Peyer's patch (tissue), 4 donors: ENCODE measurements around the gene UST. TPM values are rescaled to one million over a fixed set of nuclear protein-coding genes. Genes with fewer than 3 reads are reported as not detected.
"Not testable (repeated sequence)": the region's sequence is repeated elsewhere in the genome, so short reads cannot be mapped to it uniquely, and the experiment has no call there.

ENCODE experiments used
- DNase-seq, 3 donors: peaks; one replicate each; pipeline ENCODE4 v3.0.0-alpha.2; 2017 to 2019
- H3K27ac ChIP-seq, 4 donors: fragments of 200-600 bp; sonication (generic); one replicate each; pipeline ENCODE4 v1.5.1; 2016 to 2019
- H3K27me3 ChIP-seq, 2 donors: fragments of 200-600 bp; sonication (generic); one replicate each; pipeline ENCODE4 v1.5.1; 2019
- H3K36me3 ChIP-seq, 3 donors: fragments of 200-600 bp; sonication (generic); one replicate each; pipeline ENCODE4 v1.5.1; 2016 to 2019
- H3K4me1 ChIP-seq, 4 donors: fragments of 200-600 bp; sonication (generic); one replicate each; pipeline ENCODE4 v1.5.1; 2016 to 2019
- H3K4me3 ChIP-seq, 4 donors: fragments of 200-600 bp; sonication (generic); 1 replicate in 3 of 4; 2 replicates in 1 of 4; pipeline ENCODE4 v1.5.1; 2016 to 2019; ENCODE audit warnings: mild to moderate bottlenecking in 1 of 4
- H3K9me3 ChIP-seq, 4 donors: fragments of 200-600 bp; sonication (generic); one replicate each; pipeline ENCODE4 v1.5.1; 2016 to 2019; ENCODE audit warnings: mild to moderate bottlenecking in 1 of 4
- POLR2A ChIP-seq, 2 donors: fragments of 450-650 bp; IDR thresholded peaks; one replicate each; pipeline ENCODE4 v1.5.1; 2017; ENCODE audit warnings: antibody characterized with exemption in 2 of 2, mild to moderate bottlenecking in 2 of 2, moderate library complexity in 2 of 2
- total RNA-seq, 4 donors: library from RNA; depleted of rRNA; stranded (reverse); fragments of >200 nt; gene quantifications; one replicate each; pipeline ENCODE4 v1.1.0, GENCODE V29; 2016
- TF ChIP-seq, protein P1 (sequence below), 6 experiments: fragments of 450-650 bp in 4 of 6; fragments of 200-600 bp in 2 of 6; sonication (generic) in 1 of 6; IDR thresholded peaks; one replicate each; pipeline ENCODE4 v1.5.1; 2017 to 2019; ENCODE audit warnings: antibody characterized with exemption in 6 of 6, mild to moderate bottlenecking in 3 of 6, moderate library complexity in 1 of 6

Gene UST
- total RNA-seq, 4 donors from 2014 or later, result 3.0 to 37.1 (median 4.6) TPM

DNA sequence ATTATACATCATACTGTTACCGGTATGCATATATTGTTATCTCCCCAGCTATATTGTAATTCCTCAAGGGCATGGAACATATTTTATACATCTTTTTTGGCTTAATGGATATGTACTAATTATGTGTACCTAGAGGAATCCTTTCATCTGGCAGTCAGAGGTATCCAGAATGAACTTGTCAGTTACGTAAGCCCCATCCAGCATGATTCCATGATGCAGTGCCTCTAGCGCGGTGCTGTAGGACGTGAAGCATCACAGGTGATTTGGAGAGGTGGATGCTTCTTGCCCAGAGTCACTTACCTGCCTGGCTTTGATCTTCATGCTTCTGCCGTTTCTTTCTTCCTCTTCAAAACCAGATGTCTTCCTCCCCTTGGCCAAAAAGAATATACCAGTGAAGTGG lies 159.1 kb downstream of the UST start:
- TF ChIP-seq POLR2A (IDR thresholded peaks at IDR 0.05), result no peak
- TF ChIP-seq, protein P1, sequence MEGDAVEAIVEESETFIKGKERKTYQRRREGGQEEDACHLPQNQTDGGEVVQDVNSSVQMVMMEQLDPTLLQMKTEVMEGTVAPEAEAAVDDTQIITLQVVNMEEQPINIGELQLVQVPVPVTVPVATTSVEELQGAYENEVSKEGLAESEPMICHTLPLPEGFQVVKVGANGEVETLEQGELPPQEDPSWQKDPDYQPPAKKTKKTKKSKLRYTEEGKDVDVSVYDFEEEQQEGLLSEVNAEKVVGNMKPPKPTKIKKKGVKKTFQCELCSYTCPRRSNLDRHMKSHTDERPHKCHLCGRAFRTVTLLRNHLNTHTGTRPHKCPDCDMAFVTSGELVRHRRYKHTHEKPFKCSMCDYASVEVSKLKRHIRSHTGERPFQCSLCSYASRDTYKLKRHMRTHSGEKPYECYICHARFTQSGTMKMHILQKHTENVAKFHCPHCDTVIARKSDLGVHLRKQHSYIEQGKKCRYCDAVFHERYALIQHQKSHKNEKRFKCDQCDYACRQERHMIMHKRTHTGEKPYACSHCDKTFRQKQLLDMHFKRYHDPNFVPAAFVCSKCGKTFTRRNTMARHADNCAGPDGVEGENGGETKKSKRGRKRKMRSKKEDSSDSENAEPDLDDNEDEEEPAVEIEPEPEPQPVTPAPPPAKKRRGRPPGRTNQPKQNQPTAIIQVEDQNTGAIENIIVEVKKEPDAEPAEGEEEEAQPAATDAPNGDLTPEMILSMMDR (IDR thresholded peaks at IDR 0.05), result no peak
- no peaks in the 10 kb centered on the region for H3K27me3 ChIP-seq
- H3K9me3 ChIP-seq, result no peaks in the 10 kb centered on the region
- H3K4me3 ChIP-seq, result no peak overlapping the region
- no peaks in the 10 kb centered on the region for H3K36me3 ChIP-seq
- H3K27ac ChIP-seq, result no peak overlapping the region
- DNase-seq, result no peak
- H3K4me1 ChIP-seq, result no peaks in the 10 kb centered on the region

DNA sequence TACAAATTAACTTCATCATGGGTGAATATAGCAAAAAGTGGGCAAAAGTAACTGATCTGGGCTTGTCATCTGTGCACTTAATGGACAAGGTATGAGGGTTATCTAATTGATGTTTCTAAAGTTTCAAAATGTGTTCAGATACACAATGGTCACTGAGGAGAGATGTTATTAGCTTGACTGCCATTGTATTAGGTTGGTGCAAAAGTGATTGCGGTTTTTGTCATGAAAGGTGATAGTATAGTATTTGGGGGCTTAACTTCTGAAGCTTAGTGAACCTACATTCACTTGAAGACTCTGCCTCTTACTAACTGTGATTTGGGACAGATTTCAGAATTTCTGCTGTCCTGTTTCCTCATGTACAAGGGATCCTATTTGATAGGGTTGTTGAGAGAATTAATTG lies 159.6 kb downstream of the UST start:
- no peaks in the 10 kb centered on the region for H3K36me3 ChIP-seq
- H3K27me3 ChIP-seq, result no peaks in the 10 kb centered on the region
- no peaks in the 10 kb centered on the region for H3K9me3 ChIP-seq
- H3K4me1 ChIP-seq, result no peaks in the 10 kb centered on the region
- no peak overlapping the region for H3K27ac ChIP-seq
- no peak for TF ChIP-seq POLR2A (IDR thresholded peaks at IDR 0.05)
- TF ChIP-seq, protein P1 (IDR thresholded peaks at IDR 0.05), result no peak
- no peak overlapping the region for H3K4me3 ChIP-seq
- no peak for DNase-seq

DNA sequence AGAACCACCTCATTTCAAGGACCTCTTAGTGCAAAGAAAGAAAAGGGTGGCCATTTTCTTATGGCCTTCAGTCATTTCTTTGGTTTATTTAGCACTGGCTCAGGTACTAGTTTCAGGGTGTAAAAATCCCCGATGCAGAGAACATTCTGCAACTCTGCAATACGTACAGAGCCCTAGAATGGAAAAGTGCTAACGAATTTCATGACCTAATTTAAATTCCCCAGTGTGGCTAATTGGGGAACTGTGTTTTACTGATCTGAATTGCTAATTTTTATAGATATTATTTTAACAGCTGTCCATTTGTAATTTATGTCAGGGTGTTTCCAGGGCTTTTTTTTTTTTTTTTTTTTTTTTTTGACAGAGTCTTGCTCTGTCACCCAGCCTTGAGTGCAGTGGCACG lies 160.7 kb downstream of the UST start:
- H3K27me3 ChIP-seq, result no peaks in the 10 kb centered on the region
- DNase-seq, result no peak
- no peak overlapping the region for H3K27ac ChIP-seq
- no peaks in the 10 kb centered on the region for H3K36me3 ChIP-seq
- TF ChIP-seq POLR2A (IDR thresholded peaks at IDR 0.05), result no peak
- TF ChIP-seq, protein P1 (IDR thresholded peaks at IDR 0.05), result no peak
- no peaks in the 10 kb centered on the region for H3K4me1 ChIP-seq
- H3K4me3 ChIP-seq, result no peak overlapping the region
- no peaks in the 10 kb centered on the region for H3K9me3 ChIP-seq

DNA sequence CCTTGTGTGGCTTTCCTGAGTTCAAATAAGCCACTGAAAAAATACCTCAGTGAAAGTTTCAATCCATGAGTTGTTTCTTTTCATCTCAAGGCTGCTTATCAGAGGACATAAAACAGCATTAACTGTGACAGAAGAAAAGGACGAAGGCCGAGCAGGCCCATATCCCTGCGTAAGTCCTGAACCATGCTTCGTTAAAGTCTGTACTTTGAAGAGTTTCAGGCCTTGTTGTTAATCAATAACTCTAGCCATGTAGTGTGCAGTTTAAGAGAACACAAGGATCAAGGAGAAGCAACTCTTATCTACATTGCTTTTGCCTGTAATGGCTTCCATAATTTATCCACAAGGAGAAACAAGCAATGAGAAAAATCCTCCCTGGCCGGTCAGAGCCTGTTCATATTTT lies 165.4 kb downstream of the UST start:
- no peaks in the 10 kb centered on the region for H3K9me3 ChIP-seq
- TF ChIP-seq, protein P1 (IDR thresholded peaks at IDR 0.05), result no peak
- no peak for TF ChIP-seq POLR2A (IDR thresholded peaks at IDR 0.05)
- H3K4me3 ChIP-seq, result no peak overlapping the region
- H3K27ac ChIP-seq, result no peak overlapping the region
- no peaks in the 10 kb centered on the region for H3K36me3 ChIP-seq
- no peaks in the 10 kb centered on the region for H3K4me1 ChIP-seq
- H3K27me3 ChIP-seq, result no peaks in the 10 kb centered on the region
- DNase-seq, result no peak

DNA sequence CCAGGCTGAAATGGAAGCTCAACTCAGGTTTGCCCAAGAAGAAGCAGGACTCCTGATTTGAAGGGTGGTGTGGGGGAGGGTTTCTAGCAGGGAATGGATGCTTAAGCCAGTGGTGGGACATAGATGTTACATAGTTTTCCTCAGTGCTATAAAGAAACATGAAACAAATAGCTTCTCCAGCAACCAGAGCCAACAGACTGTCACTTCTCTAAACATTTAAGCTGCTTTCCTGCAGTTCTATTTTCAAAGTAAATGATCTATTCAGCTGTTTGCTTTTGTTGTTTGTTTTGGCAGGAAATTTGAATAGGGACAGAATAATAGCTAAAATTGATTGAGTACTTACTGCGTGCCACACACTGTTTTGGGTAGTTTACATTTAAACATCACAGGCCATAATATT lies 169.0 kb downstream of the UST start:
- no peaks in the 10 kb centered on the region for H3K27me3 ChIP-seq
- no peak for DNase-seq
- H3K27ac ChIP-seq, result no peak overlapping the region
- TF ChIP-seq, protein P1 (IDR thresholded peaks at IDR 0.05), result no peak
- no peak for TF ChIP-seq POLR2A (IDR thresholded peaks at IDR 0.05)
- no peaks in the 10 kb centered on the region for H3K4me1 ChIP-seq
- no peaks in the 10 kb centered on the region for H3K9me3 ChIP-seq
- H3K36me3 ChIP-seq, result no peaks in the 10 kb centered on the region
- H3K4me3 ChIP-seq, result no peak overlapping the region

DNA sequence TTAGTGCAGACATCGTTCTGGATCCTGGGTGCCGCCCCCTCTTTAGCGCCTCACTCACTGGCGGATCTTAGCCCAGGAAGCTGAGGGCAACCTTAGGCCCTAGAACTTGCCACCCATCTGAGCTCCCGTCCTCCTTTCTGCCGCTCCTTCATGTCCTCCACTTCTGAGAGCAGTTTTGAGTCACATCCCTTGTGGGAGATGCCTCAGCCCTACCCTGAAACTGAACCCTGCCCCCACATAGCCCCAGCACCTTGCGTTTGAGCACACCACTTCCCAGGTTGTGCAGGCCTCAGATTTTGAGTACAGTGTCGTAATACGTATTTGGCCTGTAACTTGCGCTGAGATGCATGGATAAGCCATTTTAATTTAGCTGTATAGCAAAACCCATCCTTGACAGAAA lies 169.7 kb downstream of the UST start:
- not testable (repeated sequence) for H3K27ac ChIP-seq, H3K4me1 ChIP-seq, H3K4me3 ChIP-seq, H3K27me3 ChIP-seq, DNase-seq, H3K9me3 ChIP-seq, H3K36me3 ChIP-seq
